ENCODE measurements around the gene LDLR.
"Not testable (repeated sequence)": the region's sequence is repeated elsewhere in the genome, so short reads cannot be mapped to it uniquely, and the experiment has no call there.

Gene LDLR

GRCh38 chr19:11076792-11077191 is 12.5 kb upstream of the LDLR start:
- not testable (repeated sequence) for H3K9ac ChIP-seq (ENCODE audit: low read length); H3K27me3 ChIP-seq (replicated peaks; ENCODE audit: control insufficient read depth, insufficient read depth, low read length); DNase-seq (ENCODE audit: low read depth); H3K9me3 ChIP-seq (ENCODE audit: control insufficient read depth, low read length); H3K4me1 ChIP-seq (ENCODE audit: control insufficient read depth, insufficient read depth, low read length); H3K36me3 ChIP-seq (ENCODE audit: control insufficient read depth, insufficient read depth, low read length, severe bottlenecking); H3K4me3 ChIP-seq (ENCODE audit: low read length)

- Histone ChIP-seq H3K9ac (ENCODE audit: low read length) (no peak overlapping the region), H3K4me1 (ENCODE audit: control insufficient read depth, insufficient read depth, low read length) (peaks cover 5% of the 10 kb centered on the region), H3K27me3 (replicated peaks; ENCODE audit: control insufficient read depth, insufficient read depth, low read length) (no peaks in the 10 kb centered on the region), H3K36me3 (ENCODE audit: control insufficient read depth, insufficient read depth, low read length, severe bottlenecking) (no peaks in the 10 kb centered on the region), H3K4me3 (ENCODE audit: low read length) (no peak overlapping the region), H3K9me3 (ENCODE audit: control insufficient read depth, low read length) (no peaks in the 10 kb centered on the region)
- DNase-seq (ENCODE audit: low read depth) = no peak
Measured at GRCh38 chr19:11078893-11079292, 10.4 kb upstream of the LDLR start.

- no peak for DNase-seq (ENCODE audit: low read depth)
- no peak overlapping the region for H3K4me3 ChIP-seq (ENCODE audit: low read length)
- no peaks in the 10 kb centered on the region for H3K9me3 ChIP-seq (ENCODE audit: control insufficient read depth, low read length)
- no peaks in the 10 kb centered on the region for H3K27me3 ChIP-seq (replicated peaks; ENCODE audit: control insufficient read depth, insufficient read depth, low read length)
- no peak overlapping the region for H3K9ac ChIP-seq (ENCODE audit: low read length)
- no peaks in the 10 kb centered on the region for H3K36me3 ChIP-seq (ENCODE audit: control insufficient read depth, insufficient read depth, low read length, severe bottlenecking)
- peaks cover 15% of the 10 kb centered on the region for H3K4me1 ChIP-seq (ENCODE audit: control insufficient read depth, insufficient read depth, low read length)
Measured at GRCh38 chr19:11079999-11080398, 9.3 kb upstream of the LDLR start.

GRCh38 chr19:11087870-11088505 is 1.3 kb upstream of the LDLR start:
- no peak for DNase-seq (ENCODE audit: low read depth)
- Histone ChIP-seq H3K9me3 (ENCODE audit: control insufficient read depth, low read length) (no peaks in the 10 kb centered on the region), H3K9ac (ENCODE audit: low read length) (peak overlapping the region; percentile 96), H3K27me3 (replicated peaks; ENCODE audit: control insufficient read depth, insufficient read depth, low read length) (no peaks in the 10 kb centered on the region), H3K4me3 (ENCODE audit: low read length) (peak overlapping the region; percentile 91), H3K4me1 (ENCODE audit: control insufficient read depth, insufficient read depth, low read length) (peaks cover 54% of the 10 kb centered on the region), H3K36me3 (ENCODE audit: control insufficient read depth, insufficient read depth, low read length, severe bottlenecking) (peaks cover 7% of the 10 kb centered on the region)

GRCh38 chr19:11088506-11089253 is 583 bp upstream of the LDLR start:
- peaks cover 54% of the 10 kb centered on the region for H3K4me1 ChIP-seq (ENCODE audit: control insufficient read depth, insufficient read depth, low read length)
- H3K9me3 ChIP-seq (ENCODE audit: control insufficient read depth, low read length) = no peaks in the 10 kb centered on the region
- H3K27me3 ChIP-seq (replicated peaks; ENCODE audit: control insufficient read depth, insufficient read depth, low read length) = no peaks in the 10 kb centered on the region
- peak; percentile 48 for DNase-seq (ENCODE audit: low read depth)
- peak overlapping the region; percentile 91 for H3K4me3 ChIP-seq (ENCODE audit: low read length)
- H3K36me3 ChIP-seq (ENCODE audit: control insufficient read depth, insufficient read depth, low read length, severe bottlenecking) = peaks cover 13% of the 10 kb centered on the region
- peak overlapping the region; percentile 96 for H3K9ac ChIP-seq (ENCODE audit: low read length)

GRCh38 chr19:11090014-11090263 is 676 bp downstream of the LDLR start:
- H3K27me3 ChIP-seq (replicated peaks; ENCODE audit: control insufficient read depth, insufficient read depth, low read length); H3K9me3 ChIP-seq (ENCODE audit: control insufficient read depth, low read length): not testable (repeated sequence)

GRCh38 chr19:11090264-11090996 is 1.2 kb downstream of the LDLR start:
- Histone ChIP-seq H3K9me3 (ENCODE audit: control insufficient read depth, low read length) (no peaks in the 10 kb centered on the region), H3K9ac (ENCODE audit: low read length) (peak overlapping the region; percentile 99), H3K4me1 (ENCODE audit: control insufficient read depth, insufficient read depth, low read length) (peaks cover 50% of the 10 kb centered on the region), H3K4me3 (ENCODE audit: low read length) (peak overlapping the region; percentile 99), H3K27me3 (replicated peaks; ENCODE audit: control insufficient read depth, insufficient read depth, low read length) (no peaks in the 10 kb centered on the region), H3K36me3 (ENCODE audit: control insufficient read depth, insufficient read depth, low read length, severe bottlenecking) (peaks cover 28% of the 10 kb centered on the region)
- peak; percentile 98 for DNase-seq (ENCODE audit: low read depth)

More at GRCh38 chr19:11090014-11090263, 676 bp downstream of the LDLR start:
- Histone ChIP-seq H3K4me1 (ENCODE audit: control insufficient read depth, insufficient read depth, low read length) (peaks cover 50% of the 10 kb centered on the region), H3K4me3 (ENCODE audit: low read length) (peak overlapping the region; percentile 91), H3K36me3 (ENCODE audit: control insufficient read depth, insufficient read depth, low read length, severe bottlenecking) (peaks cover 24% of the 10 kb centered on the region), H3K9ac (ENCODE audit: low read length) (peak overlapping the region; percentile 96)
- DNase-seq (ENCODE audit: low read depth) = not testable (repeated sequence)

- H3K27me3 ChIP-seq (replicated peaks; ENCODE audit: control insufficient read depth, insufficient read depth, low read length) = no peaks in the 10 kb centered on the region
- H3K9me3 ChIP-seq (ENCODE audit: control insufficient read depth, low read length) = no peaks in the 10 kb centered on the region
- H3K36me3 ChIP-seq (ENCODE audit: control insufficient read depth, insufficient read depth, low read length, severe bottlenecking) = peaks cover 35% of the 10 kb centered on the region
- H3K4me3 ChIP-seq (ENCODE audit: low read length) = peak overlapping the region; percentile 99
- H3K4me1 ChIP-seq (ENCODE audit: control insufficient read depth, insufficient read depth, low read length) = peaks cover 51% of the 10 kb centered on the region
- H3K9ac ChIP-seq (ENCODE audit: low read length) = peak overlapping the region; percentile 99
- DNase-seq (ENCODE audit: low read depth) = peak; percentile 48
Measured at GRCh38 chr19:11090997-11091702, 1.9 kb downstream of the LDLR start.

- Histone ChIP-seq H3K27me3 (replicated peaks; ENCODE audit: control insufficient read depth, insufficient read depth, low read length) (no peaks in the 10 kb centered on the region), H3K36me3 (ENCODE audit: control insufficient read depth, insufficient read depth, low read length, severe bottlenecking) (peaks cover 35% of the 10 kb centered on the region), H3K9me3 (ENCODE audit: control insufficient read depth, low read length) (no peaks in the 10 kb centered on the region), H3K9ac (ENCODE audit: low read length) (peak overlapping the region; percentile 99), H3K4me3 (ENCODE audit: low read length) (peak overlapping the region; percentile 99), H3K4me1 (ENCODE audit: control insufficient read depth, insufficient read depth, low read length) (peaks cover 55% of the 10 kb centered on the region)
- peak; percentile 89 for DNase-seq (ENCODE audit: low read depth)
Measured at GRCh38 chr19:11091703-11092153, 2.5 kb downstream of the LDLR start.

- Histone ChIP-seq H3K27me3 (replicated peaks; ENCODE audit: control insufficient read depth, insufficient read depth, low read length) (no peaks in the 10 kb centered on the region), H3K4me3 (ENCODE audit: low read length) (peak overlapping the region; percentile 99), H3K4me1 (ENCODE audit: control insufficient read depth, insufficient read depth, low read length) (peaks cover 58% of the 10 kb centered on the region), H3K9ac (ENCODE audit: low read length) (peak overlapping the region; percentile 99), H3K9me3 (ENCODE audit: control insufficient read depth, low read length) (no peaks in the 10 kb centered on the region), H3K36me3 (ENCODE audit: control insufficient read depth, insufficient read depth, low read length, severe bottlenecking) (peaks cover 36% of the 10 kb centered on the region)
- DNase-seq (ENCODE audit: low read depth) = peak; percentile 74
Measured at GRCh38 chr19:11092181-11092538, 2.9 kb downstream of the LDLR start.

- Histone ChIP-seq H3K4me1 (ENCODE audit: control insufficient read depth, insufficient read depth, low read length) (peaks cover 51% of the 10 kb centered on the region), H3K27me3 (replicated peaks; ENCODE audit: control insufficient read depth, insufficient read depth, low read length) (no peaks in the 10 kb centered on the region), H3K36me3 (ENCODE audit: control insufficient read depth, insufficient read depth, low read length, severe bottlenecking) (peaks cover 51% of the 10 kb centered on the region), H3K4me3 (ENCODE audit: low read length) (peak overlapping the region; percentile 18), H3K9me3 (ENCODE audit: control insufficient read depth, low read length) (no peaks in the 10 kb centered on the region), H3K9ac (ENCODE audit: low read length) (no peak overlapping the region)
- DNase-seq (ENCODE audit: low read depth) = no peak
Measured at GRCh38 chr19:11093689-11094238, 4.5 kb downstream of the LDLR start.

Measured in adipocyte (in vitro differentiated cells).